AG04449 (cell line): ENCODE measurements around the gene FERMT2.

Experiments used
- CTCF ChIA-PET: fragments of 350-600 bp; formaldehyde crosslinking; extraction: SDS; loops from one replicate; lab custom pipeline; 2021; ENCODE audit warnings: antibody characterized with exemption; lab: Yijun Ruan, JAX
- POLR2A ChIA-PET: fragments of 400-600, 350-600 bp; formaldehyde crosslinking; extraction: SDS; loops from one replicate; lab custom pipeline; 2020; ENCODE audit warnings: antibody characterized with exemption, inconsistent platforms; lab: Yijun Ruan, JAX
- DNase-seq: peaks from one replicate; pipeline ENCODE4 v3.0.0-alpha.2; 2010; ENCODE audit warnings: low read depth, low spot score
- H3K4me3 ChIP-seq: 2 replicates; pipeline ENCODE4 v1.5.1; 2011; ENCODE audit warnings: low read depth, mild to moderate bottlenecking, control low read depth, low read length
- CTCF ChIP-seq: IDR thresholded peaks from one replicate; pipeline ENCODE4 v1.5.1; 2011; ENCODE audit warnings: mild to moderate bottlenecking, moderate library complexity, low read length, control low read depth, inconsistent platforms; ENCODE audit not compliant: insufficient read depth; ENCODE audit errors: missing control alignments

The FERMT2 gene

GRCh38 chr14:52901357-52901980, 49.4 kb downstream of the FERMT2 start:
- H3K4me3 ChIP-seq, result no peak overlapping the region
- DNase-seq, result no peak
- no peak for TF ChIP-seq CTCF
- POLR2A ChIA-PET, result interaction anchor here (0.6 kb wide), 1 partner anchor 21 kb away, joined by 3 read pairs; no protein-coding TSS in a partner anchor
- CTCF ChIA-PET, result no interaction called here

- ChIA-PET POLR2A (interaction anchor here (0.6 kb wide), 1 partner anchor 22 kb away, joined by 3 read pairs; no protein-coding TSS in a partner anchor), CTCF (no interaction called here)
- no peak for DNase-seq
- H3K4me3 ChIP-seq, result no peak overlapping the region
- no peak for TF ChIP-seq CTCF
These were observed 50.1 kb downstream of the FERMT2 start for GRCh38 chr14:52900731-52901130.

GRCh38 chr14:52898496-52898895, 52.4 kb downstream of the FERMT2 start:
- no peak overlapping the region for H3K4me3 ChIP-seq
- ChIA-PET POLR2A (no interaction called here), CTCF (no interaction called here)
- DNase-seq, result no peak
- TF ChIP-seq CTCF, result no peak

DNA sequence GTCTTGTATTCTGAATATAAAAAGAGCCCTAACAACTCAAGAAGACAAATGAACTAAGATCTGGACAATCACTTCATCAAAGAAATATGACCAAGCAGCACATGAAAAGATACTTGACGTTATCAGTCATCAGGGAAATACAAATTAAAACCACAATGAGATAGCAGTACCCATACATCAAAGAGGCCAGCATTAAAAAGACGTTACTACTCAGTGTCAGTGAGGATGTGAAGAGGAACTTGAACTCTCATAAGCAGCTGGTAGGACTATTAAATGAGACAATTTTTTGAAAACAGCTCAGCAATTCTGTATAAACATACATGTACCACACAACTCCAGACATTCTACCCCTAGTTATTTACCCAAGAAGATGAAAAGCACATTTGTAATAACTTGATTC, 55.9 kb downstream of the FERMT2 start:
- DNase-seq, result no peak
- TF ChIP-seq CTCF, result no peak
- H3K4me3 ChIP-seq, result no peak overlapping the region
- ChIA-PET CTCF (no interaction called here), POLR2A (no interaction called here)

GRCh38 chr14:52891800-52892199, 59.0 kb downstream of the FERMT2 start:
- no peak overlapping the region for H3K4me3 ChIP-seq
- DNase-seq, result no peak
- POLR2A ChIA-PET, result no interaction called here
- no peak for TF ChIP-seq CTCF
- CTCF ChIA-PET, result interaction anchor here (1.4 kb wide), 1 partner anchor 12 kb away, joined by 3 read pairs; no protein-coding TSS in a partner anchor

DNA sequence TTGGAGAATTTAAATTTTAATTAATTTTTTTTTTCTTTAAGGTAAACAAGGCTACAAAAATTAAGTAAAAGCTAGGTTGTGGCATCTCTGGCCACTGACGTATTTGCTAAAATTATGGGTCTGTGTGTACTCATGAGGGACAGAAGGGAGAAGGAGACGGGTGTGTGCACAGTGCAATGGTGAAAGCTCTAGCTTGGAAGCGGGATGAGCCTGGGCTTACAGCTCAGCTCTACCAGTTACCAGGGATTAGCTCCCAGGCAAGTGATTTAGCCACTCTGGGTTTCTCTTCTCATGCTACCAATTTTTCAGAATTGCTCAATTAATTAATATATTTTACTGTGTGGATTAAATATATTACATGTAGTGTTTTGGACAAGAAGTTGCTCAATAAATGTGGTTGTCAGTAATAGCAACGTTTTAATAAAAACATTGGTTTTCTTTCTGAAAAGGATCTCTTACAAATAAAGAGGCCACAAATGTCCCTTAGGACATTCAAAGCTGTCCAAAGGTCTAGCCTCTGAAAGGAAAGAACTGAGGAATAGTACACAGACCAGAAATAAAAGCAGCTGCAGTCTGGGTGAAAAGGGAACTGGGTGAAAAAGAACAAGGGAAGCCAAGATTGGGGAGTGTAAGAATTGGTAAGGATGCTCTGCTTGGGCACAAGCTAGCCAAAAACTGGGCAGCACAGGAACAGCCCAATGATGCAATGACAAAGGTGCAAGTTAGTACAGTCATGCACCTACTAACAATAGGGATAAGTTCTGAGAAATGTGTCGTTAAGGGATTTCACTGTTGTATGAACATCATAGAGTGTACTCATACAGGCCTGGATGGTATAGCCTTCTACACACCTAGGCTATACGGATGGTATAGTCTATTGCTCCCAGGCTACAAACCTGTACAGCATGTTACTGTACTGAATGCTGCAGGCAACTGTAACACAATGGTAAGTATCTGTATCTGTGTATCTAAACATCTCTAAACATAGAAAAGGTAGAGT, 61.7 kb downstream of the FERMT2 start:
- POLR2A ChIA-PET, result interaction anchor here (0.9 kb wide), 1 partner anchor 17 kb away, joined by 3 read pairs; no protein-coding TSS in a partner anchor
- CTCF ChIA-PET, result interaction anchor here (0.9 to 1.4 kb wide), 4 partner anchors 10 to 165 kb away, joined by 3 to 4 read pairs (median 4); no protein-coding TSS in a partner anchor
- no peak for DNase-seq
- no peak overlapping the region for H3K4me3 ChIP-seq
- no peak for TF ChIP-seq CTCF
